WERI-Rb-1 (cell line): ENCODE data around the gene RRN3.
A peak's percentile ranks its signal among the peaks of the same experiment; 100 is the strongest.
"Not testable (repeated sequence)": the region's sequence is repeated elsewhere in the genome, so short reads cannot be mapped to it uniquely, and the experiment has no call there.

Experiments
- DNase-seq: peaks from one replicate; pipeline ENCODE4 v3.0.0-alpha.2; 2020
- H3K27ac ChIP-seq: fragments of 250-450 bp; sonication (Bioruptor Pico); 2 replicates; pipeline ENCODE4 v1.5.1; 2020; ENCODE audit warnings: mild to moderate bottlenecking, moderate library complexity
- H3K27me3 ChIP-seq: fragments of 250-450 bp; sonication (Bioruptor Pico); 2 replicates; pipeline ENCODE4 v1.5.1; 2021; ENCODE audit warnings: mild to moderate bottlenecking, low read depth, moderate library complexity; ENCODE audit not compliant: insufficient read depth, severe bottlenecking
- H3K36me3 ChIP-seq: fragments of 250-450 bp; sonication (Bioruptor Pico); 2 replicates; pipeline ENCODE4 v1.5.1; 2020; ENCODE audit warnings: mild to moderate bottlenecking, moderate library complexity
- H3K4me3 ChIP-seq: 2 replicates; pipeline ENCODE4 v1.5.1; 2011; ENCODE audit warnings: low read depth, mild to moderate bottlenecking, control low read depth, low read length
- H3K9me3 ChIP-seq: fragments of 250-450 bp; sonication (Bioruptor Pico); 2 replicates; pipeline ENCODE4 v1.5.1; 2021; ENCODE audit warnings: mild to moderate bottlenecking, moderate library complexity; ENCODE audit not compliant: severe bottlenecking
- CTCF ChIP-seq: IDR thresholded peaks from 2 replicates; pipeline ENCODE4 v1.5.1; 2011; ENCODE audit warnings: low read depth, mild to moderate bottlenecking, control low read depth, inconsistent platforms, low read length

Gene RRN3

GRCh38 chr16:15093955-15094827 lies at the start of gene RRN3:
Gene RRN3, minus strand, starts transcription at chr16:15094272. Its CDS starts 39 bp downstream, at chr16:15094233.
- H3K4me3 ChIP-seq = peak within 1 kb of the TSS; percentile 58
- H3K27ac ChIP-seq = peak within 1 kb of the TSS; percentile 73
- peak; percentile 94 for DNase-seq
- H3K27me3 ChIP-seq, H3K9me3 ChIP-seq, H3K36me3 ChIP-seq: not testable (repeated sequence)

- not testable (repeated sequence) for H3K36me3 ChIP-seq, H3K4me3 ChIP-seq, H3K9me3 ChIP-seq, DNase-seq, H3K27ac ChIP-seq, H3K27me3 ChIP-seq
Observed at GRCh38 chr16:15143601-15144091, 49.6 kb upstream of the RRN3 start.

GRCh38 chr16:15142891-15143600 lies 49.0 kb upstream of the RRN3 start:
- H3K27ac ChIP-seq, H3K36me3 ChIP-seq, H3K27me3 ChIP-seq, H3K4me3 ChIP-seq, H3K9me3 ChIP-seq, DNase-seq: not testable (repeated sequence)

- H3K27ac ChIP-seq, DNase-seq, H3K4me3 ChIP-seq: not testable (repeated sequence)
Observed at GRCh38 chr16:15142107-15142890, 48.2 kb upstream of the RRN3 start.

GRCh38 chr16:15141586-15141985 lies 47.5 kb upstream of the RRN3 start:
- no peak for DNase-seq
- TF ChIP-seq CTCF = no peak
- H3K27ac ChIP-seq = no peak overlapping the region
- no peaks in the 10 kb centered on the region for H3K27me3 ChIP-seq
- H3K9me3 ChIP-seq = no peaks in the 10 kb centered on the region
- no peaks in the 10 kb centered on the region for H3K36me3 ChIP-seq
- no peak overlapping the region for H3K4me3 ChIP-seq

More at GRCh38 chr16:15142107-15142890, 48.2 kb upstream of the RRN3 start:
- H3K36me3 ChIP-seq, H3K27me3 ChIP-seq, H3K9me3 ChIP-seq: not testable (repeated sequence)

GRCh38 chr16:15140444-15141365 lies 46.6 kb upstream of the RRN3 start:
- H3K36me3 ChIP-seq, H3K4me3 ChIP-seq, DNase-seq, H3K27ac ChIP-seq, H3K9me3 ChIP-seq, H3K27me3 ChIP-seq: not testable (repeated sequence)

GRCh38 chr16:15137514-15137913 lies 43.4 kb upstream of the RRN3 start:
- H3K9me3 ChIP-seq, H3K4me3 ChIP-seq, H3K27me3 ChIP-seq, H3K27ac ChIP-seq, DNase-seq, H3K36me3 ChIP-seq: not testable (repeated sequence)

- H3K36me3 ChIP-seq, DNase-seq, H3K27ac ChIP-seq, H3K27me3 ChIP-seq, H3K4me3 ChIP-seq, H3K9me3 ChIP-seq: not testable (repeated sequence)
Observed at GRCh38 chr16:15135483-15136360, 41.6 kb upstream of the RRN3 start.

GRCh38 chr16:15134752-15135482 lies 40.8 kb upstream of the RRN3 start:
- H3K27me3 ChIP-seq, H3K36me3 ChIP-seq, H3K9me3 ChIP-seq, H3K4me3 ChIP-seq, H3K27ac ChIP-seq, DNase-seq: not testable (repeated sequence)

- not testable (repeated sequence) for H3K36me3 ChIP-seq, H3K27me3 ChIP-seq, H3K27ac ChIP-seq, H3K4me3 ChIP-seq, DNase-seq, H3K9me3 ChIP-seq
Observed at GRCh38 chr16:15133554-15133953, 39.5 kb upstream of the RRN3 start.
